Astrocyte of the spinal cord (primary cell): ENCODE results near the gene MRPL9.

Source experiments
- DNase-seq: peaks from one replicate; pipeline ENCODE4 v3.0.0; 2011; ENCODE audit warnings: low read depth, low spot score
- H3K4me3 ChIP-seq: 2 replicates; pipeline ENCODE4 v1.5.1; 2011; ENCODE audit warnings: low read depth, mild to moderate bottlenecking, low read length, moderate library complexity
- CTCF ChIP-seq: IDR thresholded peaks from 2 replicates; pipeline ENCODE4 v1.5.1; 2012; ENCODE audit warnings: low read depth, mild to moderate bottlenecking, low read length, inconsistent platforms
- in situ Hi-C: cut with HindIII; loops from 2 replicates; pipeline ENCODE4 v1.10.0; 2017; ENCODE audit warnings: low sequenced_read_pairs

Gene MRPL9

GRCh38 chr1:151806170-151806569, 42.9 kb upstream of the MRPL9 start:
- no peak for TF ChIP-seq CTCF
- in situ Hi-C loops, result no loop called here
- no peak overlapping the region for H3K4me3 ChIP-seq
- no peak for DNase-seq

GRCh38 chr1:151805066-151805820, 41.9 kb upstream of the MRPL9 start, which contains the start of gene LINGO4:
Gene LINGO4 (minus strand): TSS chr1:151805419. CDS start chr1:151802704, 2,715 bp downstream.
- H3K4me3 ChIP-seq, result no peak within 1 kb of the TSS
- TF ChIP-seq CTCF, result no peak
- no peak for DNase-seq
- in situ Hi-C loops, result no loop called here

GRCh38 chr1:151803915-151804314, 40.6 kb upstream of the MRPL9 start:
- in situ Hi-C loops, result no loop called here
- TF ChIP-seq CTCF, result no peak

GRCh38 chr1:151803164-151803563, 39.9 kb upstream of the MRPL9 start:
- TF ChIP-seq CTCF, result no peak
- DNase-seq, result no peak
- in situ Hi-C loops, result no loop called here

More at GRCh38 chr1:151803915-151804314, 40.6 kb upstream of the MRPL9 start:
- DNase-seq, result no peak
- H3K4me3 ChIP-seq, result no peak overlapping the region

DNA sequence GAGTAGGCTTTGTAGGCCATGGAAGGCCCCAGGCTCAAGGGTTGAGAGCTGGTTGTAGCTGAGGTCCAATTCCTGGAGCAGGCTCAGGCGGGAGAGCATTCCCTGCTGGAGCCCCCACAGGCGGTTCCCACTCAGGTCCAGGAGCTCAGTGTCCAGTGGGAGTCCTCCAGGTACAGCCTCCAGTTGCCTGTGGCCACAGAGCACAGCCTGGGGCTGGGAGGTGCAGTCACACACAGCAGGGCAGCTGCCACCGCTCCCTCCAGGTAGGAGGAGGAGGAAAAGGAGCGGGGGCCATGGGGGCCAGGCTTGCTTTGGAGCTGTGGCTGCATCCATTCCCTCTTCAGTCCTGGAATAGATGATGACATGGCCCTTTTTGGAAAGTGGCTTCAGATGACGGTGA, 39.1 kb upstream of the MRPL9 start:
- no peak for DNase-seq
- in situ Hi-C loops, result no loop called here
- H3K4me3 ChIP-seq, result no peak overlapping the region
- no peak for TF ChIP-seq CTCF

More at GRCh38 chr1:151803164-151803563, 39.9 kb upstream of the MRPL9 start:
- H3K4me3 ChIP-seq, result no peak overlapping the region

DNA sequence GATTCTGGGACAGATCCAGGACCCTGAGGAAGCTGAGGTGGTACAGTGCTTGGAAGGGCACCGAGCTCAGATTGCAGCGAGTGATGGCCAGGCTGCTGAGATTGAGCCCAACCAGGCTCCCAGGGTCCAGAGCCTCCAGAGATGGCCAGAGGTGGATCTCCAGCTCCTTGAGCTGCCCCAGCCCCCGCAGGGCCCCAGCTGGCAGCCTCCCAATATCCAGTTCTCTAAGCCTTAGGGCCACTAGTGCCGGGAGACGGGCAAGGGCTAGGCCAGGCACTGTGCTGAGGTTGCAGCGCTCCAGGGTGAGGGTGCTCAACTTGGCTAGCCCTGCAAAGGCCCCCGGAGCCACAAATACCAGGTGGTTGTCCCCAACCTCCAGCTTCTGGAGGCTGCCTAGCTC, 38.5 kb upstream of the MRPL9 start:
- no peak for DNase-seq
- in situ Hi-C loops, result no loop called here
- no peak overlapping the region for H3K4me3 ChIP-seq
- no peak for TF ChIP-seq CTCF
